C1 segment of cervical spinal cord (tissue), 14 donors: ENCODE measurements around the gene AKAP12.
A peak's percentile ranks its signal among the peaks of the same experiment; 100 is the strongest.
"Not testable (repeated sequence)": the region's sequence is repeated elsewhere in the genome, so short reads cannot be mapped to it uniquely, and the experiment has no call there.

Experiments used
- DNase-seq, 14 donors: peaks; one replicate each; lab custom pipeline; 2025; lab: John Stamatoyannopoulos, UW

AKAP12 gene

GRCh38 chr6:151341476-151342195, 101.9 kb downstream of the AKAP12 start:
- DNase-seq, result no peak

DNA sequence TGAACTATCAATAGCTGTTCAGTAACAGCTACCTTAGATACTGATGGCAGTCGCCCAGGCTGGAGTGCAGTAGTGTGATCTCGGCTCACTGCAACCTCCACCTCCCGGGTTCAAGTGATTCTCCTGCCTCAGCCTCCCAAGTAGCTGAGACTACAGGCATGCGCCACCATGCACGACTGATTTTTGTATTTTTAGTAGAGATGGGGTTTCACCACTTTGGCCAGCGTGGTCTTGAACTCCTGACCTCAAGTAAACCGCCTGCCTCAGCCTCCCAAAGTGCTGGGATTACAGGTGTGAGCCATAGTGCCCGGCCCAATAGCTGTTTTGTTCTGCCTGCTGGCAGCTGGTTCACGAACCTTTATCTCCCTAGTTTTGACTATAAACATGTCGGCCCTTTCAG, 103.0 kb downstream of the AKAP12 start:
- DNase-seq, result not testable (repeated sequence)

- no peak for DNase-seq
These were observed 110.0 kb downstream of the AKAP12 start for GRCh38 chr6:151349651-151350270.

- DNase-seq, result peak in 1 of 14 donors; percentile 17
These were observed 110.8 kb downstream of the AKAP12 start for GRCh38 chr6:151350442-151351145.

- no peak for DNase-seq
These were observed 111.5 kb downstream of the AKAP12 start for GRCh38 chr6:151351146-151351700.

- no peak for DNase-seq
These were observed 112.0 kb downstream of the AKAP12 start for GRCh38 chr6:151351731-151352130.

DNA sequence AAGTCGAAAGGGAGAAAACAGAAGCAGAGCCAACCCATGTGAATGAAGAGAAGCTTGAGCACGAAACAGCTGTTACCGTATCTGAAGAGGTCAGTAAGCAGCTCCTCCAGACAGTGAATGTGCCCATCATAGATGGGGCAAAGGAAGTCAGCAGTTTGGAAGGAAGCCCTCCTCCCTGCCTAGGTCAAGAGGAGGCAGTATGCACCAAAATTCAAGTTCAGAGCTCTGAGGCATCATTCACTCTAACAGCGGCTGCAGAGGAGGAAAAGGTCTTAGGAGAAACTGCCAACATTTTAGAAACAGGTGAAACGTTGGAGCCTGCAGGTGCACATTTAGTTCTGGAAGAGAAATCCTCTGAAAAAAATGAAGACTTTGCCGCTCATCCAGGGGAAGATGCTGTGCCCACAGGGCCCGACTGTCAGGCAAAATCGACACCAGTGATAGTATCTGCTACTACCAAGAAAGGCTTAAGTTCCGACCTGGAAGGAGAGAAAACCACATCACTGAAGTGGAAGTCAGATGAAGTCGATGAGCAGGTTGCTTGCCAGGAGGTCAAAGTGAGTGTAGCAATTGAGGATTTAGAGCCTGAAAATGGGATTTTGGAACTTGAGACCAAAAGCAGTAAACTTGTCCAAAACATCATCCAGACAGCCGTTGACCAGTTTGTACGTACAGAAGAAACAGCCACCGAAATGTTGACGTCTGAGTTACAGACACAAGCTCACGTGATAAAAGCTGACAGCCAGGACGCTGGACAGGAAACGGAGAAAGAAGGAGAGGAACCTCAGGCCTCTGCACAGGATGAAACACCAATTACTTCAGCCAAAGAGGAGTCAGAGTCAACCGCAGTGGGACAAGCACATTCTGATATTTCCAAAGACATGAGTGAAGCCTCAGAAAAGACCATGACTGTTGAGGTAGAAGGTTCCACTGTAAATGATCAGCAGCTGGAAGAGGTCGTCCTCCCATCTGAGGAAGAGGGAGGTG, 112.9 kb downstream of the AKAP12 start:
- no peak for DNase-seq

- no peak for DNase-seq
These were observed 114.0 kb downstream of the AKAP12 start for GRCh38 chr6:151353795-151354194.

DNA sequence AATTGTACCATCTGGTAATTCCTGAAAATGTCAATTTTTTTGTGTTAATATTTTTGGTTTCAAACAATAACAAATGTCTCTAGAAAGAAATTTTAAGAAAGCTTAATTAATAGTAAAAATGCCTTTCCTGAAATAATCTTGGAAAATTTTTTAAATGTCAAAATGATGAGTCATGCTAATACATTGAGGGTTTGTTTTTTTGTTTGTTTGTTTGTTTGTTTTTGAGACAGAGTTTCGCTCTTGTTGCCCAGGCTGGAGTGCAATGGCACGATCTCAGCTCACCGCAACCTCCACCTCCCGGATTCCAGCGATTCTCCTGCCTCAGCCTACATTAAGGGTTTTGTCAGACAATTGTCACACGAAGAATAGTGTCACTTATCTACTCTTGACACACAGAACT, 117.2 kb downstream of the AKAP12 start:
- DNase-seq, result not testable (repeated sequence)

DNA sequence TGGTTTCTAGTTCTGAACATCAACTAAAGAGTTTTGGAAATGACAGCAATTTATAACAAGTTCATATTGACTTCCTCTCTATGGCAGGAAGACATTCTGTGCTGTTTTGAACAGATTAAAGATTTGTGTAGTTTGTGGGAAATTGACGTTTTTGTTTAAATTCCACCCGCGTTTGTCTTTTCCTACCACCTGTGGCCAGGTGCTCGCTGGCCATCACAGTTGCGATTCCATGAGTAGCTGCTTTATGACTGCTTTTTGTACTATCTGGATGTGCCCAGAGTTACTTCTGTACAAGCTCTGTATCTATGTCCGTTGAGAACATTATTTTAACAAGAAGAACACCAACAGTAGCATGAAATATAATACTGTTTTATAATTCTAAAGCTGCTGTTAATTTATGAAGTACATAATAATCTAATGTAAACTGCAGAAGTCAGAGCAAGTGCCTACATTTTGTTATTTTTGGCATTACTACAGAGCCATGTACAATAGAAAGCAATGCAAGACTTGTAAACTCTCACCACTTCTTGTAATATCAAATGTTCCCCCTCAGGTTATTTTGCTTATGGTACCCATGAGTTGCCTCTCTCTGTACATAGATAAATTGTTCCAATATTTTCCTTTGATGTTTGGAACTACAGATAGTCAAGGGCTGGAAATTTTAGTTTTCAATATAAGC, 118.1 kb downstream of the AKAP12 start:
- DNase-seq, result no peak

DNA sequence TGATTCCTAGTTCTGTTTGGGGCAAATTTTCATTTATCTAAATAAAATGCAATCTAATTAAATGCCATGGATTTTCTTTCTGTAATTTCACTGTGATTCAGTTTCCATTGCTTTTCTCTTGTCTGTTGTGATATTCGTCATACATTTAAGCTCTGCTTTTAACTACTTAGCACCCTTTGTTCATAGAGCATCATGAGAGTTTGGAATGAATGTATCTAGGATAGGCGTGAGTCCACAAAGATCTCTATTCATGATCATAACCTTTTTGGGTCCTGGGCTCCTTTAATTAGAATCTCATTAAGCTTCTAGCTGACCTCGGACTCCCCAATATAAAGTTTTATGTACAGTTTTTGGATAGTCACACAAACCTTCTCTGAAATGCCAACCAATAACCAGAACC, 118.7 kb downstream of the AKAP12 start:
- no peak for DNase-seq

DNA sequence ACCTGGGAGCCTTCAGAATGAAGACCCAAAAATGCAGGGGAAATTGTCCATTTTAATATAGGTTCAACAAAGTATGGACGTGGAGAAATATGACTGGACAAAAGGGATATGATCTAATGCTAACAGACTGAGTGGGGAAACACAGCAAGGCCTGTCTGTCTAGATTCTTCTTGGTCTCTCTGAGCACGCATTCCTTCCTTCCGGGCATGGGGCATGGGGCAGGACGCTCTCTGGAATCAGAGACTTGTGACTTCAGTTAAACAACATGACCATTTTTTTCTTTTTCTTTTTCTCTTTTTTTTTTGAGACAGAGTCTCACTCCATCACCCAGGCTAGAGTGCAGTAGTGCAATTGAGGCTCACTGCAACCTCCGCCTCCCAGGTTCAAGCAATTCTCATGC, 119.7 kb downstream of the AKAP12 start:
- no peak for DNase-seq

GRCh38 chr6:151365233-151365632, 125.5 kb downstream of the AKAP12 start:
- no peak for DNase-seq

- no peak for DNase-seq
These were observed 130.8 kb downstream of the AKAP12 start for GRCh38 chr6:151370509-151371078.

DNA sequence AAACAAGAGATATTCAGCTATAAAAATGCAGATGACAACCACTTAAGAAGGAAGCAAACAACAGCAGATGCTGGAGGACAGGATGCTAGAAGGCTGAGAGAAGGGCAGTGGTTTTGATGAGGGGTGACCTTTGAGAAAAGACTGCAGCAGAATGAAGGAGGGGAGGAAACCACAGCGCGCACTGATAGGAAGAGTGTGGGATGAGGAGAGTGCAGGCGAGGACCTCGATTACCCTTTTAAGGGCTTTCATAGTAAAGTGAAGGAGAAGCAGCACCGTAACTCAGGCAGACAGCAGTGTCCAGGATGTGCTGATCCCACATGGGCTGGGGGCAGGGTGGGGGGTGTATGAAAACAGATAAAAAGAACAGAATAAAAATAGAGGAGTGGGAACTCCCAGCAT, 132.4 kb downstream of the AKAP12 start:
- DNase-seq, result no peak

GRCh38 chr6:151374036-151374683, 134.4 kb downstream of the AKAP12 start:
- DNase-seq, result no peak

- DNase-seq, result no peak
These were observed 136.1 kb downstream of the AKAP12 start for GRCh38 chr6:151375833-151376232.

DNA sequence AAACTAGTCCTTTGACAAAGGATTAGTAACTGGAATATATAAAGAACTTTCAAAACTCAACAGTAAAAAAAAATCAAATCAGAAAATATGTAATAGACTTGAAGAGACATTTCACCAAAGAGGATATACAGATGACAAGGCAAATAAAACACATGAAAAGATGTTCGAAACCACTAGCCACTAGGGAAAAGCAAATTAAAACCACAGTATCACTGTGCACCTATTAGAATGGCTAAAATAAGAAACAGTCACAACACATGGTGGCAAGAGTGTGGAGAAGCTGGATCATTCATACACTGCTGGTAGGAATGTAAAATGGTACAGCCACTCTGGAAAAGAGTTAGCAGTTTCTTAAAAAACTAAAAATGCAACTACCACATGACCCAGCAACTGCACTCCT, 136.7 kb downstream of the AKAP12 start:
- DNase-seq, result no peak

GRCh38 chr6:151377095-151377494, 137.3 kb downstream of the AKAP12 start:
- DNase-seq, result no peak
